HepG2 (cell line): ENCODE data around the gene SPP1. TPM values are rescaled to one million over a fixed set of nuclear protein-coding genes. Genes with fewer than 3 reads are reported as not detected.

Source experiments
- ATAC-seq: fragments of 200-7000 bp; cut with Tn5 transposase; 3 replicates; pipeline ENCODE4 v1.9.1; 2020; ENCODE audit warnings: mild to moderate bottlenecking, moderate library complexity
- BruUV-seq: library from RNA; stranded (reverse); fragments of 400-500 nt; replicated peaks from 2 replicates; lab custom pipeline; 2021; lab: Mats Ljungman, UMichigan
- CTCF ChIA-PET: fragments of 300-600 bp; formaldehyde crosslinking; extraction: SDS; loops from one replicate; lab custom pipeline; 2021; ENCODE audit warnings: low total read pairs, inconsistent platforms, low intra/inter-chr PET ratio; lab: Yijun Ruan, JAX
- POLR2A ChIA-PET: fragments of 350-600 bp; sonication (Branson Sonifier 250); formaldehyde crosslinking; loops from one replicate; lab custom pipeline; 2020; ENCODE audit warnings: antibody characterized with exemption, inconsistent platforms; lab: Yijun Ruan, JAX
- DNase-seq: peaks from one replicate; pipeline ENCODE4 v3.0.0-alpha.2; 2015; ENCODE audit warnings: low spot score
- FAIRE-seq: peaks from 3 replicates; lab custom pipeline; 2011; peaks lifted over from hg19 to GRCh38; lab: Jason Lieb, UNC
- H2AFZ ChIP-seq: one replicate; pipeline ENCODE4 v1.6.1; 2011; ENCODE audit warnings: low read length, inconsistent platforms
- H3K27ac ChIP-seq: fragments of 300-600 bp; 3 replicates; pipeline ENCODE4 v1.8.0; 2011; ENCODE audit warnings: mixed run types, mild to moderate bottlenecking, mixed read lengths, low read length, inconsistent platforms; ENCODE audit not compliant: insufficient read depth; ENCODE audit errors: extremely low read length
- H3K27me3 ChIP-seq, 2 experiments: fragments of 200-600 bp in 1 of 2; 2 replicates in 1 of 2; 3 replicates in 1 of 2; pipeline versions ENCODE4 v1.6.0 to v1.8.0; 2011; ENCODE audit warnings: low read length in 2 of 2, mild to moderate bottlenecking in 2 of 2, moderate library complexity in 2 of 2, inconsistent platforms in 1 of 2; ENCODE audit not compliant: insufficient read depth in 2 of 2, control insufficient read depth in 1 of 2
- H3K36me3 ChIP-seq, 2 experiments: fragments of 200-600 bp in 1 of 2; replicated peaks in 1 of 2; 2 replicates in 1 of 2; 3 replicates in 1 of 2; pipeline versions ENCODE4 v1.5.1 to v1.8.0; 2011; ENCODE audit warnings: low read length in 2 of 2, inconsistent platforms in 1 of 2; ENCODE audit not compliant: insufficient read depth in 2 of 2, control insufficient read depth in 1 of 2
- H3K4me1 ChIP-seq: 2 replicates; pipeline ENCODE4 v1.5.1; 2012; ENCODE audit warnings: low read length, inconsistent platforms; ENCODE audit not compliant: insufficient read depth
- H3K4me2 ChIP-seq: 2 replicates; pipeline ENCODE4 v1.6.0; 2011; ENCODE audit warnings: low read depth, low read length, inconsistent platforms
- H3K4me3 ChIP-seq, 3 experiments: fragments of 200-600 bp in 1 of 3; sonication (generic), shearing (Covaris generic) in 1 of 3; replicated peaks in 1 of 3; 2 replicates each; pipeline ENCODE4 v1.5.1; 2011 to 2016; ENCODE audit warnings: low read length in 3 of 3, inconsistent platforms in 2 of 3, low read depth in 2 of 3, mild to moderate bottlenecking in 2 of 3, control low read depth in 1 of 3, mixed read lengths in 1 of 3; ENCODE audit not compliant: insufficient read depth in 1 of 3
- H3K79me2 ChIP-seq: one replicate; pipeline ENCODE4 v1.6.1; 2011; ENCODE audit warnings: low read length, inconsistent platforms; ENCODE audit not compliant: insufficient read depth
- H3K9ac ChIP-seq: 2 replicates; pipeline ENCODE4 v1.6.0; 2011; ENCODE audit warnings: mild to moderate bottlenecking, low read depth, low read length, inconsistent platforms; ENCODE audit not compliant: insufficient read depth
- H3K9me3 ChIP-seq: 2 replicates; pipeline ENCODE4 v1.5.1; 2012; ENCODE audit warnings: mild to moderate bottlenecking, low read length
- H4K20me1 ChIP-seq: 2 replicates; pipeline ENCODE4 v1.6.0; 2011; ENCODE audit warnings: inconsistent platforms, mild to moderate bottlenecking, low read length, moderate library complexity; ENCODE audit not compliant: insufficient read depth
- CHD4 ChIP-seq: fragments of 200-600 bp; sonication (generic); IDR thresholded peaks from 2 replicates; pipeline ENCODE4 v1.7.0; 2017; ENCODE audit warnings: mild to moderate bottlenecking, low read length, borderline replicate concordance
- CTCF ChIP-seq: sonication (generic); formaldehyde crosslinking; IDR thresholded peaks from 2 replicates; pipeline ENCODE4 v1.5.0; 2020; ENCODE audit warnings: mild to moderate bottlenecking, missing genetic modification reagents, moderate library complexity
- GPN1 ChIP-seq: sonication (generic); formaldehyde crosslinking; IDR thresholded peaks from 2 replicates; pipeline ENCODE4 v1.5.1; 2020; ENCODE audit warnings: missing genetic modification reagents, borderline replicate concordance
- GTF3A ChIP-seq: sonication (generic); formaldehyde crosslinking; conservative IDR thresholded peaks from 2 replicates; pipeline ENCODE4 v1.4.0; 2020; ENCODE audit warnings: mild to moderate bottlenecking, missing genetic modification reagents
- KDM5A ChIP-seq: fragments of 200-600 bp; sonication (generic); IDR thresholded peaks from 2 replicates; pipeline ENCODE4 v1.7.0; 2018; ENCODE audit warnings: antibody characterized with exemption, mild to moderate bottlenecking, low read length, borderline replicate concordance
- MTF2 ChIP-seq: sonication (generic); formaldehyde crosslinking; IDR thresholded peaks from 2 replicates; pipeline ENCODE4 v1.5.0; 2020; ENCODE audit warnings: missing genetic modification reagents, borderline replicate concordance
- NFKBIZ ChIP-seq: IDR thresholded peaks from 2 replicates; pipeline ENCODE4 v1.6.1; 2018; ENCODE audit warnings: missing genetic modification reagents, missing compliant biosample characterization
- POLR2AphosphoS5 ChIP-seq: IDR thresholded peaks from 2 replicates; pipeline ENCODE4 v1.6.1; 2012; ENCODE audit warnings: low read depth, low read length
- REST ChIP-seq, 2 experiments: IDR thresholded peaks; 2 replicates each; pipeline ENCODE4 v1.6.1; 2011 to 2012; ENCODE audit warnings: low read length in 2 of 2, borderline replicate concordance in 1 of 2, low read depth in 1 of 2, mild to moderate bottlenecking in 1 of 2, moderate library complexity in 1 of 2
- SALL2 ChIP-seq: sonication (generic); formaldehyde crosslinking; IDR thresholded peaks from 2 replicates; pipeline ENCODE4 v1.8.1; 2023; ENCODE audit warnings: mild to moderate bottlenecking, missing genetic modification reagents, inconsistent platforms
- TEAD2 ChIP-seq: sonication (generic); formaldehyde crosslinking; IDR thresholded peaks from 2 replicates; pipeline ENCODE4 v1.9.0; 2021; ENCODE audit warnings: missing genetic modification reagents
- XBP1 ChIP-seq: sonication (generic); formaldehyde crosslinking; IDR thresholded peaks from 2 replicates; pipeline ENCODE4 v1.5.0; 2020; ENCODE audit warnings: missing genetic modification reagents
- ZFAT ChIP-seq: sonication (generic); formaldehyde crosslinking; conservative IDR thresholded peaks from 2 replicates; pipeline ENCODE4 v1.8.1; 2023; ENCODE audit warnings: missing genetic modification reagents, inconsistent platforms
- ZFY ChIP-seq: sonication (generic); formaldehyde crosslinking; IDR thresholded peaks from 2 replicates; pipeline ENCODE4 v1.4.0; 2020; ENCODE audit warnings: missing genetic modification reagents
- ZNF121 ChIP-seq: sonication (generic); formaldehyde crosslinking; IDR thresholded peaks from 2 replicates; pipeline ENCODE4 v1.5.0; 2020; ENCODE audit warnings: mild to moderate bottlenecking, missing genetic modification reagents
- ZNF138 ChIP-seq: sonication (generic); formaldehyde crosslinking; IDR thresholded peaks from 2 replicates; pipeline ENCODE4 v1.5.0; 2020; ENCODE audit warnings: mild to moderate bottlenecking, low read depth, missing genetic modification reagents
- ZNF547 ChIP-seq: sonication (generic); formaldehyde crosslinking; IDR thresholded peaks from 2 replicates; pipeline ENCODE4 v1.5.1; 2020; ENCODE audit warnings: mild to moderate bottlenecking, missing genetic modification reagents
- ZNF562 ChIP-seq: sonication (generic); formaldehyde crosslinking; IDR thresholded peaks from 2 replicates; pipeline ENCODE4 v1.8.0; 2022; ENCODE audit warnings: missing genetic modification reagents, borderline replicate concordance
- ZNF761 ChIP-seq: sonication (generic); formaldehyde crosslinking; conservative IDR thresholded peaks from 2 replicates; pipeline ENCODE4 v1.4.0; 2020; ENCODE audit warnings: mild to moderate bottlenecking, missing genetic modification reagents
- WGBS: methylation state at CpG from one replicate; pipeline ENCODE4 v1.1.6; 2017; ENCODE audit warnings: low lambda C conversion rate; 5-methylcytosine and 5-hydroxymethylcytosine counted together
- in situ Hi-C: cut with HindIII; loops from 2 replicates; pipeline ENCODE4 v1.10.0; 2017; ENCODE audit warnings: low pct_unique_long_range_greater_than_20kb; ENCODE audit not compliant: extremely low pct_ligation_motif_present
- intact Hi-C: fragments of 100-400 bp; cut with micrococcal nuclease; formaldehyde crosslinking; loops from one replicate; pipeline ENCODE4 v1.10.0; 2022; ENCODE audit not compliant: unreplicated experiment
- polyA plus RNA-seq, 8 experiments: library from polyadenylated mRNA; depleted of rRNA in 3 of 8; stranded (reverse) in 7 of 8; unstranded in 1 of 8; fragments of >200 nt; fragmentation: Illumina TruSeq in 4 of 8; extraction: Trizol in 4 of 8; gene quantifications; 2 replicates each; pipeline versions ENCODE4 v1.2.1 to v1.2.3, GENCODE V29; 2011 to 2016; ENCODE audit warnings: low read depth in 4 of 8, missing spikeins in 1 of 8, mixed read lengths in 1 of 8; ENCODE audit not compliant: insufficient read depth in 1 of 8
- total RNA-seq, 5 experiments: library from RNA; depleted of rRNA; stranded (reverse); fragments of >200 nt; fragmentation: Illumina TruSeq; extraction: Trizol; gene quantifications; 2 replicates each; pipeline ENCODE4 v1.2.3, GENCODE V29; 2016; ENCODE audit warnings: low read depth in 1 of 5

Gene SPP1
- total and polyA plus RNA-seq, 2 of the 13 experiments (the other 11 are each of a cell fraction or from before 2014, with no cell fraction given), result 682 to 788 TPM

- H3K27me3 ChIP-seq, result peaks cover 0 to 5% of the 10 kb centered on the region in 2 experiments; a peak in 2 of 5 replicates
- intact Hi-C loops, result loop anchor here (5.0 kb wide), 1 partner anchor 309 kb away; no protein-coding TSS in a partner anchor
- in situ Hi-C loops, result loop anchor here (25.0 kb wide), 2 partner anchors 299 to 449 kb away; partner anchors contain the start of gene SPARCL1
- no peak overlapping the region for H2AFZ ChIP-seq
- H3K27ac ChIP-seq, result no peak overlapping the region
- DNase-seq (no peak), ATAC-seq (no peak), FAIRE-seq (no peak)
- peaks cover 0 to 12% of the 10 kb centered on the region in 2 experiments; a peak in 2 of 5 replicates for H3K36me3 ChIP-seq
- no peaks in the 10 kb centered on the region for H3K9me3 ChIP-seq
- BruUV-seq, result no TSS peak
- no peak for TF ChIP-seq TEAD2 (CRISPR knock-in tag)
- TF ChIP-seq ZNF761, result no peak
- no peak for TF ChIP-seq ZNF138 (CRISPR knock-in tag)
- TF ChIP-seq NFKBIZ (CRISPR knock-in tag), result no peak
- no peak for TF ChIP-seq CHD4
- no peak for TF ChIP-seq XBP1 (CRISPR knock-in tag)
- no peak for TF ChIP-seq GTF3A
- TF ChIP-seq ZNF547 (CRISPR knock-in tag), result no peak
- no peak for TF ChIP-seq GPN1 (CRISPR knock-in tag)
- TF ChIP-seq POLR2AphosphoS5, result no peak
- TF ChIP-seq REST (IDR thresholded peaks at IDR 0.05; ENCODE audit: borderline replicate concordance in 1 of 2, low read depth in 1 of 2, low read length in 2 of 2), result no peak
- TF ChIP-seq SALL2, result no peak
- no peak for TF ChIP-seq ZNF562 (CRISPR knock-in tag)
- no peak for TF ChIP-seq ZFY (CRISPR knock-in tag)
- TF ChIP-seq MTF2 (CRISPR knock-in tag), result no peak
- no peak for TF ChIP-seq CTCF (CRISPR knock-in tag)
- no peak for TF ChIP-seq ZNF121 (CRISPR knock-in tag)
- TF ChIP-seq ZFAT (CRISPR knock-in tag), result no peak
- no peak for TF ChIP-seq KDM5A
- 27% methylated on average over 9 of the region's 9 CpGs for WGBS
- H4K20me1 ChIP-seq, result no peaks in the 10 kb centered on the region
- CTCF ChIA-PET, result interaction anchor here (1.5 kb wide), 1 partner anchor 133 kb away, joined by 18 read pairs; no protein-coding TSS in a partner anchor
- no peak overlapping the region for H3K4me3 ChIP-seq
- H3K4me2 ChIP-seq, result no peak overlapping the region
- peaks cover 8% of the 10 kb centered on the region for H3K4me1 ChIP-seq
- H3K79me2 ChIP-seq, result no peaks in the 10 kb centered on the region
- POLR2A ChIA-PET, result no interaction called here
- H3K9ac ChIP-seq, result no peak overlapping the region
Observed at GRCh38 chr4:87986508-87986907, 11.0 kb downstream of the SPP1 start.
